MCF 10A (cell line): Measurements from ENCODE around the gene TES. TPM values are rescaled to one million over a fixed set of nuclear protein-coding genes. Genes with fewer than 3 reads are reported as not detected.
A peak's percentile ranks its signal among the peaks of the same experiment; 100 is the strongest.

Experiments used
- BruUV-seq: library from RNA; stranded (reverse); fragments of 400-500 nt; replicated peaks from 2 replicates; lab custom pipeline; 2021; lab: Mats Ljungman, UMichigan
- CTCF ChIA-PET: fragments of 300-600 bp; sonication (Branson Sonifier 250); formaldehyde crosslinking; extraction: SDS; loops from one replicate; lab custom pipeline; 2021; ENCODE audit warnings: antibody characterized with exemption, inconsistent platforms; lab: Yijun Ruan, JAX
- POLR2A ChIA-PET: fragments of 300-600, 350-650 bp; sonication (Branson Sonifier 250); formaldehyde crosslinking; extraction: SDS; loops from one replicate; lab custom pipeline; 2020; ENCODE audit warnings: antibody characterized with exemption, inconsistent platforms; lab: Yijun Ruan, JAX
- DNase-seq: peaks from one replicate; pipeline ENCODE4 v3.0.0-alpha.2; 2018; ENCODE audit not compliant: unreplicated experiment
- H3K27ac Mint-ChIP-seq: one replicate; pipeline ENCODE4 v1.8.0; 2022; ENCODE audit warnings: mild to moderate bottlenecking, low read depth, mixed read lengths; ENCODE audit not compliant: unreplicated experiment
- H3K27me3 Mint-ChIP-seq: one replicate; pipeline ENCODE4 v1.8.0; 2022; ENCODE audit warnings: mixed read lengths; ENCODE audit not compliant: insufficient read depth, unreplicated experiment
- H3K36me3 Mint-ChIP-seq: one replicate; pipeline ENCODE4 v1.8.0; 2022; ENCODE audit warnings: mild to moderate bottlenecking, moderate library complexity, mixed read lengths; ENCODE audit not compliant: insufficient read depth, unreplicated experiment
- H3K4me1 Mint-ChIP-seq: one replicate; pipeline ENCODE4 v1.8.0; 2022; ENCODE audit warnings: mixed read lengths; ENCODE audit not compliant: insufficient read depth, unreplicated experiment
- H3K4me3 Mint-ChIP-seq: one replicate; pipeline ENCODE4 v1.8.0; 2022; ENCODE audit warnings: mild to moderate bottlenecking, moderate library complexity, mixed read lengths; ENCODE audit not compliant: unreplicated experiment
- H3K9me3 Mint-ChIP-seq: one replicate; pipeline ENCODE4 v1.8.0; 2022; ENCODE audit warnings: mixed read lengths; ENCODE audit not compliant: unreplicated experiment
- intact Hi-C: fragments of 100-400 bp; cut with micrococcal nuclease; formaldehyde crosslinking; loops from 2 replicates; pipeline ENCODE4 v1.14.1; 2022
- total RNA-seq: library from RNA; stranded (reverse); gene quantifications from 2 replicates; pipeline ENCODE4 v1.2.3, GENCODE V29; 2022
- TF ChIP-seq, protein P1 (sequence below): fragments of 200-600 bp; IDR thresholded peaks from one replicate; pipeline ENCODE4 v1.8.0; 2022; ENCODE audit warnings: antibody characterized with exemption, mild to moderate bottlenecking; ENCODE audit not compliant: unreplicated experiment

TES gene
- total RNA-seq, 1 experiment from 2014 or later, result 162 TPM

DNA sequence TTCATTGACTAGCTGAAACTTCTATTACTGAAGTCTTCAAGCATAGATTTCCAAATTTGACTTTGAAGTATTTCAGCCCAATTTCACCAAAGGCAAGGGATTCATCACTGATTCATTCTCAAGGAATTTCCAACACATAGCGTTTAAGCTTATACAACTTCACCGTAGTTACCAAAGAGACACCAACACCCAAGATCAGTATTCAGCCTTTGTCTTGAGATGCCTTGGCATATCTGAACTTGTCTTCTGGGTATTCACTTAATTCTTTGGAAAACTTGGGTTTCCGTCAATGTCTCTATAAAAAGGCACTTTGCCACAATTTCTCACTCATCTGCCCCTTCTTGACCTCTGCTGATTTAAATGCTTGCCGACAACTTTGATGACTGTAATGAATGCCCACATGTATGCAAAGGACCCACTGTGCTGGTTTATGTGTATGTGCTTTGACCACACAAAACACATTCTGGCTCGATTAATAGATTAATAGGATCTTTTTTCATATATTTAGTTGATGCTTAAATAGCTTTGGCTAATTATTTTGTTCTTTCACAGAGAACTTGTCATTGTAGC lies 49.6 kb downstream of the TES start:
- ChIA-PET CTCF (interaction anchor here (0.6 to 6.1 kb wide), 34 partner anchors 10 to 1171 kb away, joined by 3 to 108 read pairs (median 4); partner anchors contain the start of gene CAV1), POLR2A (interaction anchor here (0.6 to 5.9 kb wide), 44 partner anchors 12 to 413 kb away, joined by 3 to 128 read pairs (median 5); partner anchors contain the start of genes CAV1, CAV2 and TES)
- Mint-ChIP-seq H3K9me3 (peaks cover 15% of the 10 kb centered on the region), H3K36me3 (peaks cover 59% of the 10 kb centered on the region), H3K27me3 (no peaks in the 10 kb centered on the region), H3K4me3 (peak overlapping the region; percentile 31), H3K4me1 (peaks cover 43% of the 10 kb centered on the region), H3K27ac (peak overlapping the region; percentile 96)
- TSS peak; percentile 62 for BruUV-seq
- TF ChIP-seq, protein P1, sequence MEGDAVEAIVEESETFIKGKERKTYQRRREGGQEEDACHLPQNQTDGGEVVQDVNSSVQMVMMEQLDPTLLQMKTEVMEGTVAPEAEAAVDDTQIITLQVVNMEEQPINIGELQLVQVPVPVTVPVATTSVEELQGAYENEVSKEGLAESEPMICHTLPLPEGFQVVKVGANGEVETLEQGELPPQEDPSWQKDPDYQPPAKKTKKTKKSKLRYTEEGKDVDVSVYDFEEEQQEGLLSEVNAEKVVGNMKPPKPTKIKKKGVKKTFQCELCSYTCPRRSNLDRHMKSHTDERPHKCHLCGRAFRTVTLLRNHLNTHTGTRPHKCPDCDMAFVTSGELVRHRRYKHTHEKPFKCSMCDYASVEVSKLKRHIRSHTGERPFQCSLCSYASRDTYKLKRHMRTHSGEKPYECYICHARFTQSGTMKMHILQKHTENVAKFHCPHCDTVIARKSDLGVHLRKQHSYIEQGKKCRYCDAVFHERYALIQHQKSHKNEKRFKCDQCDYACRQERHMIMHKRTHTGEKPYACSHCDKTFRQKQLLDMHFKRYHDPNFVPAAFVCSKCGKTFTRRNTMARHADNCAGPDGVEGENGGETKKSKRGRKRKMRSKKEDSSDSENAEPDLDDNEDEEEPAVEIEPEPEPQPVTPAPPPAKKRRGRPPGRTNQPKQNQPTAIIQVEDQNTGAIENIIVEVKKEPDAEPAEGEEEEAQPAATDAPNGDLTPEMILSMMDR, result no peak
- peak; percentile 89 for DNase-seq
- intact Hi-C loops, result loop anchor here (1.0 to 5.0 kb wide), 5 partner anchors 57 to 412 kb away; partner anchors contain the start of gene MET

DNA sequence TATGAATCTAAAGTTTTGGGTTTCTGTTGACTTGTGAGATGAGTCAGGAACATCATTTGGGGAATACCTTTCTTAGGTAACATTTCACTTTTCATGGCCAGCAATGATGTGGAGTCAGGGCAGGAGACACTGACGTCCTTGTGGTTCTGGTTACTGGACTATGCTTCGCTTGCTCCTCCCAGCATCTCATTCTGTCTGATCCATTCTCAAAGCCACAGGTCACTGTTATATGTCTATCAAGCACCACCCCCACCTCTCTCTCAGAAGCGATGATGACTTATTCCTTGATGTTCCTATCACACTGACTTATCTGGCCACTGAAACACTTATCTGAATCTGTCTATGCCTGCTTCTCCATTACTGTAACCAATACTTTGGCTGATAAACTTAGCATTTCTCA lies 51.6 kb downstream of the TES start:
- CTCF ChIA-PET, result no interaction called here
- H3K27me3 Mint-ChIP-seq, result no peaks in the 10 kb centered on the region
- no peak overlapping the region for H3K4me3 Mint-ChIP-seq
- peak overlapping the region; percentile 96 for H3K27ac Mint-ChIP-seq
- H3K9me3 Mint-ChIP-seq, result peaks cover 15% of the 10 kb centered on the region
- POLR2A ChIA-PET, result interaction anchor here (0.7 to 5.7 kb wide), 3 partner anchors 9 to 265 kb away, joined by 3 to 128 read pairs (median 54); partner anchors contain the start of gene CAV1
- TF ChIP-seq, protein P1, result no peak
- peaks cover 40% of the 10 kb centered on the region for H3K36me3 Mint-ChIP-seq
- intact Hi-C loops, result no loop called here
- H3K4me1 Mint-ChIP-seq, result peaks cover 50% of the 10 kb centered on the region
- no TSS peak for BruUV-seq
- DNase-seq, result no peak

DNA sequence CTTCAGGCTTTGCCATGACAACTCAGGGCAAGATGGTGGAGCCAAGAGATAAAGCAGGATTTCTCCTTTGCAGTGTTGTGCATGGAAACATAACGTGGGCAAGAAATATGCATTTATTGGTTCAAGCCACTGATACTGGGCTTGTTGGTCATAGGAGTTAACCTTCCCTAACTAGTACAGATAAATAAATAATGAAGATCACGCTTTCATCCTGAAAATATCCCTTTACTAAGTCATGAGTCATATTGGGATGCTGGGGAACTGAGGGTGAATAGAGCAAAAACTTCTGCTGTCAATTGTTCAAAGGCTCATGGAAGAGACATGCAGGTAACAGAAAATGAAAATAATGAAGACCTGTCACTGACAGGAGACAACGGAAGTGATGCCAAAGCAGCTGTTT lies 55.5 kb downstream of the TES start:
- no peak for DNase-seq
- ChIA-PET POLR2A (interaction anchor here (0.9 to 1.4 kb wide), 3 partner anchors 88 to 236 kb away, joined by 3 read pairs; partner anchors contain the start of gene CAV2), CTCF (interaction anchor here (0.7 to 3.0 kb wide), 2 partner anchors 87 to 260 kb away, joined by 3 to 11 read pairs; no protein-coding TSS in a partner anchor)
- Mint-ChIP-seq H3K4me3 (no peak overlapping the region), H3K9me3 (peaks cover 10% of the 10 kb centered on the region), H3K27me3 (no peaks in the 10 kb centered on the region), H3K36me3 (peaks cover 7% of the 10 kb centered on the region), H3K27ac (no peak overlapping the region), H3K4me1 (peaks cover 49% of the 10 kb centered on the region)
- intact Hi-C loops, result no loop called here
- BruUV-seq, result no TSS peak
- TF ChIP-seq, protein P1, result no peak

DNA sequence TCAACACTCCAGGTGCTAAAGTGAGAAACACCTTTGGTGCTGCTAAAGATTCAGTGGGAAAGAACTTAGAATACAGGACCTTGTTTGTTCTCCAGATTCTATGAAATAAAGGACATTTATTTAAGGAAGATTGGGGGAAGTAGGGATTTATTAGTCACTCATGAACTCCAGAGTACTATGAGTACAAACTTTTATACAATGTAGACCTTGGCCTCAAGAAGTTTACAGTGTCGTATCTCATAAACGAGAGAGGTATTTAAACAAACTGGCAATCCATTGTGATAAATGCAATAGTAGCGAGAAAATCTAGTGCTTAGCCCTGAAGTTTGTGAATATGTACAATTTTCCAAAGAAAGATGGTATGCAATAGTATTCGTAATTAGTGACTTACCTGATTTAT lies 59.1 kb downstream of the TES start:
- no peak for DNase-seq
- Mint-ChIP-seq H3K4me1 (peaks cover 56% of the 10 kb centered on the region), H3K4me3 (no peak overlapping the region), H3K27ac (peak overlapping the region; percentile 33), H3K9me3 (peaks cover 2% of the 10 kb centered on the region), H3K36me3 (peaks cover 7% of the 10 kb centered on the region), H3K27me3 (no peaks in the 10 kb centered on the region)
- POLR2A ChIA-PET, result interaction anchor here (4.5 kb wide), 1 partner anchor 9 kb away, joined by 54 read pairs; no protein-coding TSS in a partner anchor
- intact Hi-C loops, result no loop called here
- BruUV-seq, result no TSS peak
- TF ChIP-seq, protein P1, result no peak
- CTCF ChIA-PET, result interaction anchor here (0.6 to 1.1 kb wide), 2 partner anchors 10 to 604 kb away, joined by 3 to 4 read pairs; no protein-coding TSS in a partner anchor
